Neural cell (in vitro differentiated cells): ENCODE results near the gene ERGIC3.

Source experiments
- POLR2AphosphoS5 ChIP-seq: IDR thresholded peaks from 2 replicates; pipeline ENCODE4 v1.6.1; 2012
- REST ChIP-seq: IDR thresholded peaks from 2 replicates; pipeline ENCODE4 v1.6.1; 2012; ENCODE audit warnings: borderline replicate concordance
- TAF1 ChIP-seq: IDR thresholded peaks from 2 replicates; pipeline ENCODE4 v1.6.1; 2012; ENCODE audit warnings: low read depth
- TF ChIP-seq, protein P1 (sequence below): fragments of 450-650 bp; IDR thresholded peaks from 2 replicates; pipeline ENCODE4 v1.5.1; 2014; ENCODE audit warnings: antibody characterized with exemption, mild to moderate bottlenecking, moderate library complexity; ENCODE audit not compliant: poor library complexity, severe bottlenecking

GRCh38 chr20:35503281-35503680 lies 38.6 kb upstream of the ERGIC3 start:
- TF ChIP-seq, protein P1, sequence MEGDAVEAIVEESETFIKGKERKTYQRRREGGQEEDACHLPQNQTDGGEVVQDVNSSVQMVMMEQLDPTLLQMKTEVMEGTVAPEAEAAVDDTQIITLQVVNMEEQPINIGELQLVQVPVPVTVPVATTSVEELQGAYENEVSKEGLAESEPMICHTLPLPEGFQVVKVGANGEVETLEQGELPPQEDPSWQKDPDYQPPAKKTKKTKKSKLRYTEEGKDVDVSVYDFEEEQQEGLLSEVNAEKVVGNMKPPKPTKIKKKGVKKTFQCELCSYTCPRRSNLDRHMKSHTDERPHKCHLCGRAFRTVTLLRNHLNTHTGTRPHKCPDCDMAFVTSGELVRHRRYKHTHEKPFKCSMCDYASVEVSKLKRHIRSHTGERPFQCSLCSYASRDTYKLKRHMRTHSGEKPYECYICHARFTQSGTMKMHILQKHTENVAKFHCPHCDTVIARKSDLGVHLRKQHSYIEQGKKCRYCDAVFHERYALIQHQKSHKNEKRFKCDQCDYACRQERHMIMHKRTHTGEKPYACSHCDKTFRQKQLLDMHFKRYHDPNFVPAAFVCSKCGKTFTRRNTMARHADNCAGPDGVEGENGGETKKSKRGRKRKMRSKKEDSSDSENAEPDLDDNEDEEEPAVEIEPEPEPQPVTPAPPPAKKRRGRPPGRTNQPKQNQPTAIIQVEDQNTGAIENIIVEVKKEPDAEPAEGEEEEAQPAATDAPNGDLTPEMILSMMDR, result no peak
- TF ChIP-seq TAF1 (no peak), REST (no peak), POLR2AphosphoS5 (no peak)
